GM12801 (cell line): ENCODE data around the gene TSPAN31.

Source experiments
- CTCF ChIP-seq: IDR thresholded peaks from one replicate; pipeline ENCODE4 v1.5.1; 2011; ENCODE audit warnings: control low read depth; ENCODE audit not compliant: insufficient read length; ENCODE audit errors: extremely low read depth

The TSPAN31 gene

GRCh38 chr12:57719777-57720605 is 24.8 kb upstream of the TSPAN31 start:
- TF ChIP-seq CTCF: no peak

DNA sequence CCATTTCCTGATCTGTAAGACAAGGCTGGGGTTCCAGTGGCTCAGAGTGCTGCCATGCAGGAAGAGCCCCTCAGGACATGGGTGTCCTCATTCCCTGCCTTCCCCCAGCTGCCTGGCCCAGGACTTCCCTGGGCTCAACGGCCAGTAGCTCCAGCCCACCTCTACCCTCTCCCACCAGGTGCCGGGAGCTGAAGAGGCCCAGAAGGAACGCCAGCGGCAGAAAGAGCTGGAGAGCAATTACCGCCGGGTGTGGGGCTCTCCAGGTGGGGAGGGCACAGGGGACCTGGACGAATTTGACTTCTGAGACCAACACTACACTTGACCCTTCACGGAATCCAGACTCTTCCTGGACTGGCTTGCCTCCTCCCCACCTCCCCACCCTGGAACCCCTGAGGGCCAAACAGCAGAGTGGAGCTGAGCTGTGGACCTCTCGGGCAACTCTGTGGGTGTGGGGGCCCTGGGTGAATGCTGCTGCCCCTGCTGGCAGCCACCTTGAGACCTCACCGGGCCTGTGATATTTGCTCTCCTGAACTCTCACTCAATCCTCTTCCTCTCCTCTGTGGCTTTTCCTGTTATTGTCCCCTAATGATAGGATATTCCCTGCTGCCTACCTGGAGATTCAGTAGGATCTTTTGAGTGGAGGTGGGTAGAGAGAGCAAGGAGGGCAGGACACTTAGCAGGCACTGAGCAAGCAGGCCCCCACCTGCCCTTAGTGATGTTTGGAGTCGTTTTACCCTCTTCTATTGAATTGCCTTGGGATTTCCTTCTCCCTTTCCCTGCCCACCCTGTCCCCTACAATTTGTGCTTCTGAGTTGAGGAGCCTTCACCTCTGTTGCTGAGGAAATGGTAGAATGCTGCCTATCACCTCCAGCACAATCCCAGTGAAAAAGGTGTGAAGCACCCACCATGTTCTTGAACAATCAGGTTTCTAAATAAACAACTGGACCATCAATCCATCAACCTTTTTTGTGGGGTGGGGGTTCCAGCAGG is 23.9 kb upstream of the TSPAN31 start:
- TF ChIP-seq CTCF: no peak

- TF ChIP-seq CTCF: no peak
Measured at GRCh38 chr12:57722716-57723629, 21.9 kb upstream of the TSPAN31 start.

DNA sequence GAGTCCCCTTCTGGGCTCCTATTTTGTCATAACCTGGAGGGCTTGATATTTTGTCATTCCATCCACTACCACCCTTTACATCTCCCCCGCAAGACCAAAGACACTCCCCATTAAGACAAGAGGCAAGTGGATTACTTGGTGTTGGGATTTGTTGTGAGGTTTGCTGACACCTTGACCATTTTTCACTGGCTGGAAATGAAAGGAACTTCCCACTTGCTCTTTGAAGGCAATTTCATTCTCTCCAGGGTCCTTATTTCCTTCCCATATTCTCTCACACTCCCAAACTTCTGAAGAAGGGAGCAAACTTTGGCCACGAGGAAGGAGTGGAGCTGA is 21.2 kb upstream of the TSPAN31 start:
- no peak for TF ChIP-seq CTCF

DNA sequence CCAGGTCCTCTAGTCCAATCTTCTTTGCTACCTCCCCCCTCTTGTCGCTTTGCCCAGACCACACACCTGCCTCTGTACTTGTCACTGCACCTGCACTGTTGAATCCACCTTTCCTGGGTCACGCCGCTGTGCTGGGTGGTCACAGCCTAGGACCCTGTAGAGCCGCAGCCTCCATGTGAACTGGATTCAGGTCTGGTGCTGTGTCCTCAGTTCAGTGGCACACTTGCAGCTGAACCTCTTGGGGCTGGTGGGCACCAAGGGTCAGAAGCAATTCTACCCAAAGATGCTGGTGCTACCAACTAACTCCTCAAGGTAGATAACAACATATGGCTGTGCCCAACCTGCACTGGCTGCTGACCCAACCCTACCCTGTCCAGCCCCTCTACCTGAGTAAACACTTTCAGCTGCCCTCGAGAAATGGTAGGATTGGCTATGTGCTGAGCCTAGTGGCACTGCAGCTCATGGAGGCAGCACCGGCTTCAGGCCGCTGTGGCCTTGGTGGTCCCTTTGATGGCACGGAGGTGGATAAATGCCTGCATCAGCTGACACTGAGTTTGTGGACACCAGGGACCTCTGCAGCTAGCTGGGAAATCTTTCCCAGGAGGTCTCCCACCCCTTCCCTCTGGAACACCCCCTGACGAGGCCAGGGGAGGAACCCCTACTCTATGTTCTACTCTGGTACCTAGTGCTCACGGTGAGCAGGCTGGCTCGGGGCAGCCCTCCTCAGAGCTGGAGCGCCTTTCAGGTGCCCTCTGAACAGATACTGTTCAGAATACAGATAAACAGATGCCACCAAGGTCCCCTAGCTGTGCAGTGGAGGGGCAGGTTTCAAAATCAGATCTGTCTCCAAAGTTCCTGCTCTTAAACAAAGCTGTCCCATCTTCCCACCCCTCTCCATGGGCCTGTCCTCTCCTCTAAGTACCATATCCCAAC is 20.6 kb upstream of the TSPAN31 start:
- no peak for TF ChIP-seq CTCF

GRCh38 chr12:57724936-57725740 is 19.7 kb upstream of the TSPAN31 start:
- no peak for TF ChIP-seq CTCF
